NCI-H1436 (cell line): ENCODE results near the gene NEDD4L.
A peak's percentile ranks its signal among the peaks of the same experiment; 100 is the strongest.

ENCODE experiments used
- DNase-seq: peaks from one replicate; lab custom pipeline; 2025; lab: John Stamatoyannopoulos, UW

NEDD4L gene

DNA sequence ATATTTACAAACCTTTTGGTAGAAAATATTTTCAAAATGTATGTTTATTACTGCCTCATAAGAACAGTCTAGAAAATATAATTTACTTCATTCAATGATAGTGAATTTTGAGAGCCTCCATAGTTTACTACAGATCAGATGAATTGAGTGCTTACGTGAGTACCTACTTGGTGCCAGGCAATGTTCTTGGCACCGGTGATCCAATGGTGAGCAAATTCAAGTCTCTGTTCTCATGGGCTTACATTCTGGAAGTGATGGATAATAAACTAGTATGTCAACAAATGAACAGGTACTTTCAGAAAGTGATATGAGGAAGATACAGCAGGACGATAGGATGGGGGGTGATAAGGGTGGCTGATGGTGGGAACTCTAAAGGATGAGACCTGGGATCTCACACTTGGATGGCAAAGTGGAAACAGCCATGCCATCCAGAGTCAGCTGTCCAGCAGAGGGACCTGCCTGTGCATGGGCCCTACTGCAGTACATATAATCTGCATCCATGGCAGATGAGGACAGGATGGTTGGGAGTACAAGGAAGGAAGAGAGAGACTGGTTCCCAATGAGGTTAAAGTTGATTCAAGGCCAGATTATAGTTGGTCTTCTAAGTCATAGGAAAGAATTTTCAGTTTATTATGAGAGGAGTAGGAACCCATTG is 277.0 kb downstream of the NEDD4L start:
- no peak for DNase-seq

DNA sequence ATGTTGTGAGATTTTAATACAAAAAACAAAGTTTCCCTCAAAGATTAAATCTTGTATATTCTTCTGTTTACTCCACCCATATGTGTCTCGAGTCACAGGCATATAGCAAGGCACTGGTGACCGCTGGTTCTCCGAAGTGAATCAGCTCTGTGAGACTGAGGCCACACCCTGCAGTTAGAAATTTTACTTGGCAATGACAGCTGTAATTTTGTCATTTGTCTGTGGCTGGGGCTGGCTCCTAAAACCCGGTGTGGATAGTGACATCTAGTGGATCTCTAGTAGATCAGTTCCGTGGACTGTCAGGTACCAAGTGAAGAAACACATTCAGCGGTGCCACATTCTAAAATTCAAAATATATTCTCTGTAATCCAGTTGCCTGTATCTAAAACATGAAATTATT is 278.0 kb downstream of the NEDD4L start:
- DNase-seq = peak; percentile 37

DNA sequence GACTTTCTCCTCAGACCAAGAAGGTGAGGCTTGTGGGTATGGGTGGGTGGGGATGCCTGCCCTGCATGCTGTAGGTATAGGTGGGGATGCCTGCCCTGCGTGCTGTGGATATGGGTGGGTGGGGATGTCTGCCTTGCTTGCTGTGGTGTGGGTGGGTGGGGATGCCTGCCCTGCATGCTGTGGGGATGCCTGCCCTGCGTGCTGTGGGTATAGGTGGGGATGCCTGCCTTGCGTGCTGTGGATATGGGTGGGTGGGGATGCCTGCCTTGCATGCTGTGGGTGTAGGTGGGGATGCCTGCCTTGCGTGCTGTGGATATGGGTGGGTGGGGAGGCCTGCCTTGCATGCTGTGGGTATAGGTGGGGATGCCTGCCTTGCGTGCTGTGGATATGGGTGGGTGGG is 278.4 kb downstream of the NEDD4L start:
- no peak for DNase-seq

DNA sequence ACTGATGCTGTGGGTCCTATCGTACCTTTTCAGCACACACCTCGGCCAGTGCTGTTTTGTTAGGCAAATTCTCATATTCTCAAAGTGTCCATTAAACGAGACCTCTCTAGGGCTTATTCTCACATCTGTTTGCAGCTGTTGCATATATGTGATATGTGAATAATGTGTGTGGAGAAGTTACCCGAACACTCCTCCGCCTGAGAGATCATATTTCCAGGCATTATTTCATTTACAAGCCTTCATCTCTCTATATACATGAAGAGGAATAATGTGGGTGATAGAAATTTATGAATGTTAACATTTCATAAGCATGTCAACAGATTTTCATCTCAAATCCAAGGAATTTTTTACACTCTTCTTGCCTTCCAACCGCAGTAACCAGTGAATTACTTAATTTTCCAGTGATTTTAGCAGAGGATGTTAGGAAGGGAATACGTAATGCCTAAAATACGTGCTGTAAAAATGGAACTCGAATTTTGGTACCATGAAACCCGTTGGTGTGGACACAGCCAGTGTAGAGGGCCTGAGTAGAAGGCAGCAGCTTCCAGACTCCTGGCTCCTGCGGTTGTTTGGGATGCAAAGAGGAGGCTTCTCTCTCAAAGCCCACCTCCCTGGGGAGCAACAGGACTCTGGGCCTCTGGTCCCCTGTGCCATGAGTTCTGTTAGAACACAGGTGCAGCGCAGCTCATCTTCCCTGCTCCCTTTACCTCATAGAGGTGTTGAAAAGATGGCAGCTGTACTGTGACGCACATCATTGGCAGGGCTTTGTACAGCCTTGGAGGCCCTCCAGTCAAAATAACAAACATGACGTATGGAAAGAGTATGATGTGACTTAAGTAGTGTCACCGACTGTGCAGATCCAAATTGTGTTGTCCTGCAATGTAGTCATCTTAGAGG is 280.1 kb downstream of the NEDD4L start:
- no peak for DNase-seq

DNA sequence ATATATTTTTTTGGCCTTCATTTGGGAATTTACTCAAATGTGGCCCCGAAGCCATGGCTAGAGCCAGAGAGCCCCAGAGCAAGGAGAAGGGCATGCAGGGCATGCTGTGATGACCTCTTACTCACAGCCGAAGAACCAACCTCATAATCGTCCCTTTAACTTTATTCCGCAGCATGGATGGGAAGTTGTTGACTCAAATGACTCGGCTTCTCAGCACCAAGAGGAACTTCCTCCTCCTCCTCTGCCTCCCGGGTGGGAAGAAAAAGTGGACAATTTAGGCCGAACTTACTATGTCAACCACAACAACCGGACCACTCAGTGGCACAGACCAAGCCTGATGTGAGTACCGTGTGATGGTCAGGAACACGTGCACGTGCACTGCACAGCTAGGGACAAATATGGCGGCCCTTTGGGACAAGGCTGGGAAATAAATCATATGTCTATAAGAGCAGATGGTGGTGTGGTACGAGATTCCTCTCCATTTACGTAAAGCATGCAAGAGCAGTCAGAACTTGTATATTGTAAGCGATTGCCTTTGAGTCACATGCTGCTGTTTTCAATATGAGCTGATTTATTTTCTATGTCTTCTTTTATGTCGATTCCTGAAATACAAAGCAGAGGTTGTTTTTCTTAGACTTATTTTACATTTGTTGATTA is 280.9 kb downstream of the NEDD4L start:
- no peak for DNase-seq

DNA sequence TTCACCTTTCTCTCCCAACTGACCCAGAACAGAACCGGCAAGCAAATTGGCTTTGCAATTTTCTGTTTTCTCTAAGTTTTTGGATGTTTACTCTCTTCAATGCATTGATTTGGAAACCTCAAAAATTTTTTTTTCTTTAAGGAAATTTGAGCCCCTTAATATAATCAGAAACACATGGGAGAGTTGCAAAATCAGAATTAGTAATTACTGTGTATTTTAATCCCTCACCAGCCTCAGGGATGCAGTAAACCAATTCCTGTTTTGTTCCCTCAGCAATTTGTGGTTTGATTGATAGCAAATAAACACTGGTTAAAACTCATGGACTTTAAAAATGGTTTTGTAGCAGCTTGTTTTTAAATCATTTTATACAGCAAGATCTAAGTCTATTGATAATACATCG is 281.5 kb downstream of the NEDD4L start:
- no peak for DNase-seq

DNA sequence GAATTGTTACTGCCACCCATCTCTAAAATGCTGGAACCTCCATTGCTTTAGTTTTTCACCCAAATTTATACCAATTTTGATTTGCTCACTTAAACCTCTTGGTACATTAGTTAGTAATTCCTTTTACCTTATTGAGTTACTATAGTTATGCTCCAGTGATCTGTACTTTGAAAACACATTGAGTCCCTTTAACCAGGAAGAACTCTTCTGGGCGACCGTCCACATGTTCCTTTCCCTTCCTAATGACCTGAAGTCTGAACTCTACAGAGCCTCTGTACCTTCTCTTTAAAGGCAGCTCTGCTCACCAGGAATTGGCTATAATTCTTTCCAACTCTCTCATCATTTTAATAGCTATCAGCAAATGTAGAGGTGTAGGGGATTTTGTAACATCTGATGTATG is 290.0 kb downstream of the NEDD4L start:
- DNase-seq = no peak

DNA sequence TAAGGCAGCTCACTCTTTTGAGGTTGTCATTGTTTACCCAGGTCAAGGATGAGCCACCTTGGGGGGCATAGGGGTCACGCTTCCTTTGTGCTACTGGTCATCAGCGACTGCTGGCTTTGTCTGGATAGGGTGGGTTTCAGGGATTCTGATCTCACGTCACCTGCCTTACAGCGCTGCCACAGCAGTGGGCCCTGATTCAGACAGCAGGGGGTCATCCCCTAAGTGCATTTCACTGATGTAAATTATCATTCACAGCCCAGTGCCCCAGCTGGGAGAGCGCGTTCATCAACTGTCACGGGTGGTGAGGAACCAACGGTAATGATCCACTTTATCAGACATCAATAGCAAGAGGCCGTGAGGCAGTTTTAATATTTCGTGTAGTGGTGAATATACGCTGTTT is 291.2 kb downstream of the NEDD4L start:
- DNase-seq = no peak

DNA sequence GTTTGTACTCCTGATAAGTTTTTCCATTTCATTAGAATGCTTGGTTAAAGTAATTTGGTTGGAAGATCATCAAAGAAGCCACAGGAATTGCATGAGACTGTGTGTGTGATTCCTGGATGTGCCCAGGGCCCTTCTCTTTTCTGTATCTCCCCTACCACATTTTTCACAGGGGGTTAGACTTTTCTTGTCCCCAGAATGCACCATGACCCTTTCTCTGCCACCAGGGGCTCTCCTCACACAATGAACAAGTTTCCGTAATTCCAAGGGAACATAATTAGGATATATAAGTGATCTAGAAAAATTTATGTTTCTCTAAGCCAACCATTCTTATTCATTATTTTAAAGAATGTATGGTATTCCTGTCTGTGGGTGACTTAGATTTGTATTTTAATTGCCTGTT is 291.8 kb downstream of the NEDD4L start:
- DNase-seq = no peak

DNA sequence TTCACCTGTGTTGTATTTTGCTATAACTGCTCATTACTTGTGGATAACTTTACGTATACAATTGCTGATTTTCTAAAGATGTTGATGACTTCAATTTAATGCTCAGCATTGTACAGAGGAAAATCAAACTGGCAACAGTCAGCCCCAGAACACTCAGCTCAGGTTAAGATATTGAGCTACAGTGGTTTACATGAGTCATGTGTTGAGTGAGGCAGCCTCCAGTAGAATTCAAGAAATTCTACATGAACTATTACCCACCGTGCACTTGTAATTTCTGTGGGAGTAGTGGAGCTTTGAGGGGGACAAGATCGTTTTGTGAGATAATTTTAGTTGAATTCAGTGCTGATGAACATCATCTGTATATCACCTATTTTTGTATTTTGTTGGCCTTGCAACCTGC is 292.6 kb downstream of the NEDD4L start:
- no peak for DNase-seq

DNA sequence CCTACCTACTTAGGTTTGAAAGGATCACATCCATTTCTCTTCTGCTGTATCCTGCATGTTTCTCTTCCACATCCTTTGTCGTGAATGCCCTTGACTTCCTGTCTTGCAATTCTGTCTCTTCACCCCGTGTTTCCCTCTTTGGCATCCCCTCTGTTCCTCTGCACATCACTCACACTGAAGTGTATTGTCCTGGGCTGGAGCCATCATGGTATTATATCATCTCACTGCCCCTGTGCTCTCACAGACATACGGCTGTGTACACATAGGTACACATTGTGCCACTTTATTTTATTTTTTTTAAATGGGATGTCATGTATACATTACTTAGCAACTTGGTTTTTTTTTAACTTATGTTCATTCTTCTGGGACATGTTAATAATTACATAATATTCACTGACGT is 293.3 kb downstream of the NEDD4L start:
- no peak for DNase-seq

DNA sequence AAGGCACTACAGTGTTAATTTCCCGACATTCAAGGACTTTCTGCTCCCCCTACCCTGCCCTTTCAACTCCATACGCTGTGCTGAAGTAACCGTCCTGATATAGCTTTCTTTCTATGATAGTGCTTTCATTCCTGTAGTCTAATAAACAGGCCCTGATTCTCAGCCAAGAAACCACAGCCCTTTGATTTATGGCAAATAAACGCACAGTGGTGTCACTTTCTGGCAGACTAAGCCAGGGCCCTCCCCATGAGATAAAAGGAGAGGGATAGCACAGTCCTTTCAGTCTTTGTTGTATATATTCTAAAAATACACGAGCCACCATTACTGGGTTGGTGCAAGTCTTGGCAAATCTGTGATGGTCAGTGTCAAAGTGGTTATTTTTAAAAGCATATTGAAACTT is 293.7 kb downstream of the NEDD4L start:
- no peak for DNase-seq

DNA sequence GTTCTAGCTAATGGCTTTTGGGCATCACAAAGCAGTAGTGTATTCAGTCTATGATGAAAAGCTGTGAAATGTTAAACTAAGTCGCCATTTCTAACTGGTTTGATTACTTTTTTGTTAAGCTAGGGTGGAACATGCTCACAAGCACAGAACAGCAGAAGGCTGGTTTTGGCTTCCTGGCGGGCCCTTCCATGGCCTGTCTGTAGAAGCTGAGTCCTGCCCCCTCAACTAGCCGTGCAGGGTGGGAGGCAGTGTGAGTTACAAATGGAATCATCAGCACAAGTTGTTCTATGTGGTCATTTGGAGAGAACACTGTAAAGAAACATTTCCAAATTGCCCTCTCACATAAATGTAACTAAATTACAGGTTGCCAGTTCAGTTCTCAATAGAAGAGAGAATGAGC is 294.1 kb downstream of the NEDD4L start:
- no peak for DNase-seq

DNA sequence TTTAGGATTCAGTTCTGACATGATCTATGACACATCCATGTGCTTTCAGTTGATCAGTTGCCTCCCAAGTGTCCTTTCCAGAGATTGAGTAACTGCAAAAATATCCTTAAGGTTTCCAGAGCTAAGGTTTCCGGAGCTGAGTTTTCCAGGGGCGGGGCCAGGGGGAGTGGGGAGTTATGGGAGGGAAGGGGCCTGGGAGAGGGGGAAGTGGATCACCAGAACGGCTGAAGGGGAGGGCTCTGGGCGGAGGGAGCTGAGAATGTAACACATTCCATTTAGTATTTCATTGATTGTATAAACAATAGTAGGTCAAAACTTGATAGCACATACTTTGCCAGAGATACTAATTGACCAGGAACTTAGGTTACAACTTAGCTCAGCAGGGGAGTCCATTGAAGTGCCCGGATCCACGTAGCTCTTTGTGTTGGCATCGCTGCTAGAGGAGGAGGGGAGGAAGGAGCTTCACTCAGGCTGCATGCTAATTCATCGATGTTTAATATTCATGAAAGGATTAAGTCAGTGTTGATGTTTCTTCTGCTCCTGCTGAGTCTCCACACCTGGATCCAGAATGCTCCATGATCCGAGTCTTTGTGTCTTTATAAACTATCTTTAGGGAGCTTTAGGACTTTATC is 295.1 kb downstream of the NEDD4L start:
- no peak for DNase-seq

DNA sequence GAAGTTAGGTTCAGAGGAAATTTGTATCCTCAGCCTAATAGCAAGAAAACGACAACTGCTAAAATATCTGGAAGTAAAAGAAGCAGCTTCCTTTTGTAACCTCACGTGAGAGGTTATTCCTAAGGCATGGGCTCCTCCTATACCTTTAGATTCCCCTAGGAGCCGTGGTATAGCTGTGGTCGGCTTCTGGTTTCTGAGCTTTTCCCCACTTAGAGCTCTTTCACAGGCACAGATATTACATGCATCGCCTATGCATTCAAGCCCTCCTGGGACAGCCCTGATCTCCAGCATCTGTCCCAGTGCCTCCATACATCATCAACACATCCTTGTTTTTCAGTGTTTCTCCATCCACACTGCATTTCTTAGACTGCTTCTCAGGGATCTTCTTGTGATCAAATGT is 295.9 kb downstream of the NEDD4L start:
- DNase-seq = no peak

DNA sequence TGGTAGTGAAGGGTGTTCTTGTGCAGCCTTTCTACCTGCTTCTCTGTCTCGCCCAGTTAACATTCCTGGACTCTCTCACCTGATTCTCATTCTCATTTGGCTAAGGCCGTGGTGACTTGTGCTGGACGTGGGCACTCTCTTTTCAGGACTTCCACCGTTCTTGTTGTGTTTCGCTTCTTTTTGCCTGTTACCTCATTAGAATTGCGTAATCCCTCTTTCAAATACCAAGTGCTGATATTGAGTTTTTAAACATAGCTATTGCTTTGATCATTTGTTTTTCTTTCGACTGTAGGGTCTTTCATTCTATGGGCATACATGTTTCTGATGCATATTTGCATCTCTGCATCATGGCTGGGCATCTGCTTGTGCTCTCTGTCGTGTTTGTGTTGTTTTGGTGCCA is 297.9 kb downstream of the NEDD4L start:
- DNase-seq = no peak

DNA sequence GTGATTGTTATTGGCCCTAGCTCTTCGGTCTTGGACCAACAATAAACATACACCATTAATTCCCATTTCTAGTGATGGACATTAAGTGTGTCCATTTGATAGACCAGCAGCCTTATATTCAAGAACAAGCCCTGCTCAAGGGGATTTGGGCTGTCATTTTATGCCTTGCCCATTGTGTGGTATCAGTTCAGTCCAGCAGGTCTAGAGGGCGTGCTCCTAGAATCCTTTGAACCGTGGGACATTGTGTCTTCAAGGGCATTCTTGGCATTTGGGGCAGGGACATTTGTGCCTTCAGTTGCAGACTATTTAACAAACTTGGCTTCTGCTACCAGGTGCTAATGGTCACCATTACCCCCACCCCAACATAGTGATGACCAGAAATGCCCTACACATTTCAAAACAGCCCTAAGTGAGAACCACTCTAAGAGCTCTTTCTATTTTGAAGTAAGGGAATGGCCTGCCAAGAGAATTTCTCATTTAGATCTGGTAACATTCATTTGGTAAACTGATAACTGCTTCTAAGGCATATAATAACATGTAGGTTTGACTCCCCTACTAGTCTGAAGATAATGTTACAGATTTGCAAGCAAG is 300.1 kb downstream of the NEDD4L start:
- DNase-seq = no peak

DNA sequence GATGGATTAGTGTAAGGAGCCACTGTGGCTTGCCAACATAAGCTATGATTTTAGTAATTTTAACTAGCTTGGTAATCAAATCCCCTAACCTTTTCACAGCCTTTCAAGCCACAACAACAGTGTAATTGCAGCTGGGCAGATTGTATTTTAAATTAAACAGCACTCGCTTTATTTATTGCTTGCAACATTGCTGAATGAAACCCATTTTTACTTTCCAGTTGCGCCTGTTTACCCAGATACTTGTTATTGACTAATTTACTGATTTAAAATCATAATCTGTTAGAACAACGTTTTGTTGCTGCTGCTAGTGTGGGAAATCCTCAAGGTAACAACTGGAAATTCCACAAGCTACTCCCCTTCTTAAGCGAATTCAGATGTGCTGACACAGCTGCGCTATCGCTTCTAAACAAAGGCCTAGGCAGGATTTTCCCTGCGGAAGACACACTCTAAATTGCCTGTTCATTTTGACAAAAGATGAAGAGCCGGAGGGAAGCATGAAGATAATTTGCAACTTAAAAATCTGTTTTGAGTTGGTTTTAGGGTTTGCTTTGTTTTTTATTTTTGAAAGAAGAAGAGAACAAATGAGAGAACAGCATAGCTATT is 300.9 kb downstream of the NEDD4L start:
- no peak for DNase-seq

DNA sequence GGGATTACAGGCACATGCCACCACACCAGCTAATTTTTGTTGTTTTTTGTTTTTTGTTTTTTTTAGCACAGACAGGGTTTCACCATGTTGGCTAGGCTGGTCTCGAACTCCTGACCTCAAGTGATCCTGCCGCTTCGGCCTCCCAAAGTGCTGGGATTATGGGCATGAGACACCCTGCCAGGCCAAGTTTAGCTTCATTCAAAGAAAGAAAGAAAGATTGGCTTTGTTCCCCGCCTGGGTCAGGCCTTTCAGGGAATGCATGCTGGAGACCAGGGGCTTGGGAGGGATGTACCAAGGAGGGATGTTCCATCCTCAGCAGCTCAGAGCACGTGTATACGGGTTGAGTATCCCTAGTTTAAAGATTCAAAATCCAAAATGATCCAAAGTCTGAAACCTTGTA is 301.8 kb downstream of the NEDD4L start:
- DNase-seq = no peak

DNA sequence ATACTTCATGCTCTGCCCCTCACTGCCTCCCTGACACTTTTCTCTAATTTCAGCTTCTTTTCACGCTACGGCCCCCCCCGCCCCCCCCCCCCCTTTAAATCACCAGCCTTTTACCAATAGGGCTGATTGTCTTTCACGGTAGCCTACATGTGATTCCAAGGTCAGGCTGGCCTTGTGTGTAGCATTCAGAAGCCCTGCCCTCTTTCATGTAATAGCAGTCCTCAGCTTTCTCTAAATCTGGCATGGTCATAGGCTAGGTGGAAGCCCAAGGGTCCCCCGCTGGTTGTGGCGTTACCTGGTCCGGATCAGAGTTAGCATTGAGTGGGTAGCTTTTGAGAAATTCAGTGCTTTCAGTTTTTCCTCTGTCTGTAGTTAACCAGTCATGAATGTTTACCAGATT is 303.1 kb downstream of the NEDD4L start:
- no peak for DNase-seq

DNA sequence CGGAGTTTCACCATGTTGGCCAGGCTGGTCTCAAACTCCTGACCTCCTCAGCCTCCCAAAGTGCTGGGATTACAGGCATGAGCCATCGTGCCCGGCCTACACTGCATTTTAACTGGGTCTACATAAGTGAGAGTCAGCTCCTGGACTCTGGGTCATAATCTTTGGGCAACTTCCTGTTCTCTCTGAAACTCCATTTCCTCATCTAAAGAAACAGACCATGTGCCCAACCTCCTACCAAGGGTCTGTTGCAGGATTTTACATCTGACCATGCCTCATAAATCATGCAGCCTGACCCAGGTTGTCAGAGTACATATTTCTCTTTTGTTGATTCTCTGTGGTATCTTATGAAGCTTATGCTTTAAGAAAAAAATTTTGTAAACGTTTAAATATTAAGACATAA is 304.5 kb downstream of the NEDD4L start:
- DNase-seq = no peak

DNA sequence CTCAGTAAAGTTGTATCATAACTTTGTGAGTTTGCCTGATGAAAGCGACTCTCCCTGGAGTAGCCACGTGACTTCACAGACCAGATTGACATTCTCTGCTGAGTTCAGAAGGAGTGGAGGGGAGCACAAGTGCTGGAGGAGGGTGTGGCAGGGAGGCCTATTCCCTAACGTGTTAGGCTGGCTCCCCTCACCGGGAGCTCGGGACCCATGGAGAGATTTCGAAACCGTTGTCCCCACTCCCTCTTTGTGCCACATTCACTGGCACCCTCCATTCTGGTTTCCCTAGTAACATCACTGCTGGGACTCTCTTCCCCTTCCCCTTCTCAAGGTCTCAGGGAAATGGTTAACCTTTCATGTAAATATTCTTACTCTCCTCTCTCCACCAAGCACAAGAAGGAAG is 304.9 kb downstream of the NEDD4L start:
- DNase-seq = no peak
